Keratinocyte (primary cell): Measurements from ENCODE around the gene GGA1. TPM values are rescaled to one million over a fixed set of nuclear protein-coding genes. Genes with fewer than 3 reads are reported as not detected.

Source experiments
- DNase-seq: peaks from one replicate; pipeline ENCODE4 v3.0.0-alpha.2; 2011; ENCODE audit warnings: low read depth, missing footprints, low spot score
- FAIRE-seq: peaks from 2 replicates; lab custom pipeline; 2011; peaks lifted over from hg19 to GRCh38; lab: Jason Lieb, UNC
- H2AFZ ChIP-seq: 2 replicates; pipeline ENCODE4 v1.6.0; 2012; ENCODE audit warnings: low read length, control low read depth, inconsistent platforms; ENCODE audit not compliant: control insufficient read depth
- H3K27ac ChIP-seq: 2 replicates; pipeline ENCODE4 v1.5.1; 2011; ENCODE audit warnings: low read length; ENCODE audit not compliant: control insufficient read depth, insufficient read depth
- H3K27me3 ChIP-seq: 3 replicates; pipeline ENCODE4 v1.6.0; 2011; ENCODE audit warnings: low read length; ENCODE audit not compliant: control insufficient read depth, insufficient read depth; ENCODE audit errors: extremely low read depth
- H3K36me3 ChIP-seq, 2 experiments: 2 replicates in 1 of 2; 3 replicates in 1 of 2; pipeline ENCODE4 v1.5.1; 2011; ENCODE audit warnings: low read length in 2 of 2, mild to moderate bottlenecking in 1 of 2; ENCODE audit not compliant: control insufficient read depth in 2 of 2, insufficient read depth in 2 of 2; ENCODE audit errors: extremely low read depth in 1 of 2
- H3K4me1 ChIP-seq: 3 replicates; pipeline ENCODE4 v1.5.1; 2011; ENCODE audit warnings: low read length; ENCODE audit not compliant: control insufficient read depth, insufficient read depth; ENCODE audit errors: extremely low read depth
- H3K4me2 ChIP-seq: 3 replicates; pipeline ENCODE4 v1.6.0; 2011; ENCODE audit warnings: low read depth, low read length; ENCODE audit not compliant: control insufficient read depth, insufficient read depth; ENCODE audit errors: extremely low read depth
- H3K4me3 ChIP-seq, 3 experiments: fragments of 200-600 bp in 1 of 3; sonication (generic) in 1 of 3; 2 replicates in 2 of 3; 3 replicates in 1 of 3; pipeline ENCODE4 v1.5.1; 2011 to 2016; ENCODE audit warnings: low read length in 3 of 3, mild to moderate bottlenecking in 3 of 3, control low read depth in 2 of 3, inconsistent platforms in 1 of 3, low read depth in 1 of 3, mixed read lengths in 1 of 3, mixed run types in 1 of 3, moderate library complexity in 1 of 3; ENCODE audit not compliant: control insufficient read depth in 2 of 3, insufficient read depth in 2 of 3; ENCODE audit errors: extremely low read depth in 1 of 3
- H3K79me2 ChIP-seq: 2 replicates; pipeline ENCODE4 v1.6.0; 2012; ENCODE audit warnings: low read length; ENCODE audit not compliant: control insufficient read depth, insufficient read depth
- H3K9ac ChIP-seq: 3 replicates; pipeline ENCODE4 v1.6.0; 2011; ENCODE audit warnings: low read length; ENCODE audit not compliant: control insufficient read depth, insufficient read depth; ENCODE audit errors: extremely low read depth
- H3K9me1 ChIP-seq: 3 replicates; pipeline ENCODE4 v1.6.0; 2011; ENCODE audit warnings: low read length; ENCODE audit not compliant: control insufficient read depth, insufficient read depth; ENCODE audit errors: extremely low read depth
- H3K9me3 ChIP-seq: 2 replicates; pipeline ENCODE4 v1.5.1; 2012; ENCODE audit warnings: low read depth, low read length; ENCODE audit not compliant: control insufficient read depth
- H4K20me1 ChIP-seq: 3 replicates; pipeline ENCODE4 v1.6.0; 2011; ENCODE audit warnings: low read length; ENCODE audit not compliant: control insufficient read depth, insufficient read depth; ENCODE audit errors: extremely low read depth
- EZH2 ChIP-seq: IDR thresholded peaks from one replicate; pipeline ENCODE4 v1.6.1; 2012; ENCODE audit warnings: inconsistent platforms, mild to moderate bottlenecking, low read length, moderate library complexity
- dilution Hi-C: fragments of 300-500 bp; cut with MboI; formaldehyde crosslinking; loops from one replicate; pipeline ENCODE4 v1.7.0; 2020; ENCODE audit warnings: low sequenced_read_pairs; ENCODE audit not compliant: extremely low pct_ligation_motif_present
- polyA plus RNA-seq, 5 experiments: library from polyadenylated mRNA; depleted of rRNA in 3 of 5; stranded (reverse) in 3 of 5; stranded (forward) in 1 of 5; unstranded in 1 of 5; fragments of >200 nt; gene quantifications; 1 replicate in 1 of 5; 2 replicates in 3 of 5; 3 replicates in 1 of 5; pipeline versions ENCODE4 v1.2.1 to v1.2.3, GENCODE V29; 2011 to 2012; ENCODE audit warnings: missing spikeins in 2 of 5, low read depth in 1 of 5, low replicate concordance in 1 of 5
- TF ChIP-seq, protein P1 (sequence below), 3 experiments: IDR thresholded peaks in 1 of 3; conservative IDR thresholded peaks in 1 of 3; optimal IDR thresholded peaks in 1 of 3; 2 replicates in 2 of 3; 3 replicates in 1 of 3; pipeline versions ENCODE3 to v1.5.1; 2011; ENCODE audit warnings: low read length in 3 of 3, mild to moderate bottlenecking in 3 of 3, moderate library complexity in 2 of 3, control low read depth in 1 of 3, inconsistent platforms in 1 of 3; ENCODE audit not compliant: insufficient read depth in 2 of 3; ENCODE audit errors: extremely low read depth in 1 of 3

Gene GGA1
- polyA plus RNA-seq, 1 donor (not counting 4 experiments of a cell fraction or from before 2014, with no cell fraction given) = 29.2 TPM

DNA sequence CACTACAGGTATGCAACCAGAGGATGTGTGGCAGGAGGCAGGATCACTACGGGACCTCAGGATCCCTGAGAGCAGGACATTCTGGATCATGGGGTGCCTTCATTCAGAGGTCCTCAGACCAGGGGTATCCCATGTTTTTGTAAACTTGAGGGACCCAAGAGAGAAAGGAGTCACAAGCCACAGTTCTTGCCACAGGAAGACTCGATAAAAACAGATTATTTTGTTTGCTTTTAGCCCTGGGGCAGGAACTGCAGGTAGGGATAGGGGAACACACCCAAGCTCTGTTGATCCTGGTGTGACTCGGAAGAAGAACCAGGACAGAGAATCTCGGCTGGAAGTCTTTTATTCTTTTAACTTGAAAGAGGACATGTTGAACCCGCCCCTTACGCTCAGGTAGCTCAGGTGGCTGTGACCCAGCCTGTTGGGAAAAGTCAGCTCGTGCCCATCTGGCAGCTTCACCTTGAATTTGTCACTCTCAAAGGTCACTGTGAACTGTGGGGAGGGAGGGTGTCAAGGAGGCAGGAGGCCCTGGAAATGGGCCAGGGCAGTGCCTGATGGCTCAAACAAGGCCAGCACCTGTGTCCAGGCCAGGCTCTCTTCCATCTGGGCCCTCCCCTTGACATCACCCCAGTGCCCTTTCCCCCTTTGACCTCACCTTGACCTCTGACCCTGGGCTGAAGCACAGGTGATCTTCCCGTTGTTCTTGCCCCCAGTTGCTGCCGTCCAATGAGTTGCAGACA lies 38.5 kb upstream of the GGA1 start:
- DNase-seq = no peak
- FAIRE-seq = peak; percentile 49
- H4K20me1 ChIP-seq = peaks cover 44% of the 10 kb centered on the region

DNA sequence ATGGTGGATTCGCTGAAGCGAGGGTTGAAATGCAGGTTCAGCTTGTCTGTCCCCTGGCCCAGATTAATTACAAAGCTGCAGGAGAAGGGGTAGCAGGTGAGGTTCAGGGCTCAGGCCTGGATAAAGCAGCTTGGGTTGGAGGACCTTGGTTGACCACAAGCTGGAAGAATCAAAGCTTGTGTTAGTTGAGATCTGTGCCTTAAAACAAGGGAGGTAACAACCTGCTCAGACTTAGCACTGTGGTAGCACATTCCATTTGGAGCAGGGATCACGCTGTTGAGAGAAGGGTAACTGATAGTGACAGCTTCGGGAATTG lies 38.0 kb upstream of the GGA1 start:
- no peak overlapping the region for H3K9ac ChIP-seq
- dilution Hi-C loops = no loop called here
- H3K36me3 ChIP-seq = peaks cover 21 to 24% of the 10 kb centered on the region in 2 experiments
- H4K20me1 ChIP-seq = peaks cover 40% of the 10 kb centered on the region
- H2AFZ ChIP-seq = no peak overlapping the region
- H3K27ac ChIP-seq = no peak overlapping the region
- no peak for FAIRE-seq
- H3K9me3 ChIP-seq = no peaks in the 10 kb centered on the region
- no peak for DNase-seq
- H3K27me3 ChIP-seq = no peaks in the 10 kb centered on the region
- no peak overlapping the region for H3K4me2 ChIP-seq
- no peak for TF ChIP-seq EZH2
- TF ChIP-seq, protein P1, sequence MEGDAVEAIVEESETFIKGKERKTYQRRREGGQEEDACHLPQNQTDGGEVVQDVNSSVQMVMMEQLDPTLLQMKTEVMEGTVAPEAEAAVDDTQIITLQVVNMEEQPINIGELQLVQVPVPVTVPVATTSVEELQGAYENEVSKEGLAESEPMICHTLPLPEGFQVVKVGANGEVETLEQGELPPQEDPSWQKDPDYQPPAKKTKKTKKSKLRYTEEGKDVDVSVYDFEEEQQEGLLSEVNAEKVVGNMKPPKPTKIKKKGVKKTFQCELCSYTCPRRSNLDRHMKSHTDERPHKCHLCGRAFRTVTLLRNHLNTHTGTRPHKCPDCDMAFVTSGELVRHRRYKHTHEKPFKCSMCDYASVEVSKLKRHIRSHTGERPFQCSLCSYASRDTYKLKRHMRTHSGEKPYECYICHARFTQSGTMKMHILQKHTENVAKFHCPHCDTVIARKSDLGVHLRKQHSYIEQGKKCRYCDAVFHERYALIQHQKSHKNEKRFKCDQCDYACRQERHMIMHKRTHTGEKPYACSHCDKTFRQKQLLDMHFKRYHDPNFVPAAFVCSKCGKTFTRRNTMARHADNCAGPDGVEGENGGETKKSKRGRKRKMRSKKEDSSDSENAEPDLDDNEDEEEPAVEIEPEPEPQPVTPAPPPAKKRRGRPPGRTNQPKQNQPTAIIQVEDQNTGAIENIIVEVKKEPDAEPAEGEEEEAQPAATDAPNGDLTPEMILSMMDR (optimal IDR thresholded peaks at IDR 0.05 in 1 of 3, IDR thresholded peaks at IDR 0.05 in 1 of 3, conservative IDR thresholded peaks at IDR 0.05 in 1 of 3; ENCODE audit: extremely low read depth in 1 of 3, insufficient read depth in 2 of 3, low read length in 3 of 3) = no peak
- H3K4me1 ChIP-seq = peaks cover 37% of the 10 kb centered on the region
- no peak overlapping the region for H3K4me3 ChIP-seq
- no peaks in the 10 kb centered on the region for H3K9me1 ChIP-seq
- peaks cover 14% of the 10 kb centered on the region for H3K79me2 ChIP-seq

More for the DNA sequence above, 38.5 kb upstream of the GGA1 start:
- peaks cover 37% of the 10 kb centered on the region for H3K4me1 ChIP-seq
- H3K79me2 ChIP-seq = peaks cover 19% of the 10 kb centered on the region
- peak overlapping the region; percentile 19 for H3K4me2 ChIP-seq
- no peaks in the 10 kb centered on the region for H3K27me3 ChIP-seq
- H3K36me3 ChIP-seq = peaks cover 21 to 27% of the 10 kb centered on the region in 2 experiments
- TF ChIP-seq, protein P1 (optimal IDR thresholded peaks at IDR 0.05 in 1 of 3, IDR thresholded peaks at IDR 0.05 in 1 of 3, conservative IDR thresholded peaks at IDR 0.05 in 1 of 3; ENCODE audit: extremely low read depth in 1 of 3, insufficient read depth in 2 of 3, low read length in 3 of 3) = no peak
- TF ChIP-seq EZH2 = no peak
- H2AFZ ChIP-seq = no peak overlapping the region
- dilution Hi-C loops = no loop called here
- H3K4me3 ChIP-seq = no peak overlapping the region
- no peaks in the 10 kb centered on the region for H3K9me3 ChIP-seq
- no peak overlapping the region for H3K27ac ChIP-seq
- no peaks in the 10 kb centered on the region for H3K9me1 ChIP-seq
- no peak overlapping the region for H3K9ac ChIP-seq
